GM19239 (cell line): ENCODE results near the gene ST6GAL1.
A peak's percentile ranks its signal among the peaks of the same experiment; 100 is the strongest.
"Not testable (repeated sequence)": the region's sequence is repeated elsewhere in the genome, so short reads cannot be mapped to it uniquely, and the experiment has no call there.

Source experiments
- DNase-seq: peaks from one replicate; pipeline ENCODE4 v3.0.0; 2011; ENCODE audit warnings: low spot score; ENCODE audit not compliant: insufficient read length
- FAIRE-seq: peaks from 2 replicates; lab custom pipeline; 2011; peaks lifted over from hg19 to GRCh38; lab: Jason Lieb, UNC

ST6GAL1 gene

DNA sequence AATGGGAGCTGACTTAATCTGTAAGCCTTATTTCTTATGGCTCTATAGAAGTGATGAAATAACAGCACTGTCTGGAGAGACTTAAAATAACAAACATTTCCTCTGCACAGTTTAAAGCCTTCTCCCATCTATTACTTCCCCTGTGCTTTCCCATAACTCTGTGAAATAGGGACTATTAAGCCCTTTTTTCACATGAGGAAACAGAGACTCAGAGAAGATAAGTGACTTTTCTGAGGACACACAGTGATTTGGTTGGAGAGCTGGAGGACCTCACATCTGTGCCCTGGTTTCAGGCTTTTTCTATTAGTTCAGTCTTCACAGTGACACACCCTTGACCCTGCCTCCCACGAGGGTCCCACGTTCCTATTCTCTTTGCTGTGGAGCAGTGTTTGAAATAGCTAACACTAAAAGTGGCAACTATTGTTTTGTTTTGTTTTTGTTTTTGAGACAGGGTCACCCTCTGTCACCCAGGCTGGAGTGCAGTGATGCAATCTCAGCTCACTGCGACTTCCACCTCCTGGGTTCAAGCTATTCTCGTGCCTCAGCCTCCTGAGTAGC is 82.9 kb downstream of the ST6GAL1 start:
- DNase-seq (no peak), FAIRE-seq (no peak)

DNA sequence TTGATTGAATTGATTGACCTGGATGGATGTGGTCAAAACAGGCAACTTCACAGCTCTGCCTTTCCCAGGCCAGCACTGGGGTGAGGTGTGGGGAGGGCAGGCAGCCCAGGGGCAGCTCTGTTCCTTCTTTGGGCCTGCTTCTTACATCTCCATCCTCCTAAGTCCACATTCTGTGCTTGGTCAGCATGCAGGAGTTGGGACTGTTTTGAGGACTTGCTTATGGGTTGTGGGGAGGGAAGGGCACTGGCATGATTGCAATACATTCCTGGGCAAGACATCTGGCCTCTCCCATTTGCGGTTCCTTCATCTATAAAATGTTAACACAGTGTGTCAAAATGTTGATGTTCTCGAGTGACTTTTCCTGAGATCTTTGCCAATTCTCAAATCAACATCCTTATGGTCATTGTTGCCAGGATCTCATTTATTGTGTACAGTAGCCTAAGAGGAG is 84.1 kb downstream of the ST6GAL1 start:
- FAIRE-seq = no peak
- no peak for DNase-seq

DNA sequence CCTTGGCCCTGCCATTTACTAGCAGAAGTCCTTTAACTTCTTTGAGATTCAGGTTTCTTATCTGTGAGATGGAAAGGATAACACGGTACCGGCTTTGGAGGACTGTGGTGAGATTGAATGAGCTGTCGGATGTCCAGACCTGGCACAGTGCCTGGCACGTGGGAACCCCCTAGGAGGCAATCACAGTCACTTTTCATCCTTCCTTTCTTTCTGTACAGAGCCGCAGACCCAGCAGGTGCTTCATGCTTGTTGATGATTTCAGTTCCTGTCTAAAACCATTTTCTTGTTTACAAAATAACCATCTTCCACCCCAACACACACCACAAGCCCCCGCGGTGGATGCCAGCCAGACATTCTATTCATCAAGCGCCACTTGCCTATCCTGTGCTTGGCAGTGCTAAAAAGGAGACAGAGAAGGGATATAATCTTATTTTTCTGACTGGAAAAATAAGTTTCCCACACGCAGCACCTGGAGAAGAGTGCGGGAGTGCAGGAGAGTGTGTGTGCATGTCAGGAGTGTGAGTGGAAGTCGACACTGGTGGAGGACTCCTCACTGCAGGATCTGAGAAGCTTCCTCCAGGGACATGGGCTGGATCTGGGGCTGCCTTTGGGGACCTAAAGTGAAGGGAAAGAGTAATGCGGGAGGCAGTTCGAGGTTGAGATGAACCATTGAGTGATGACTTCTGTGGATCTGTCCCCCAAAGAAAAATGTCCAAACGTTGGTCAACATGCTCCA is 85.7 kb downstream of the ST6GAL1 start:
- FAIRE-seq (peak; percentile 60), DNase-seq (no peak)

DNA sequence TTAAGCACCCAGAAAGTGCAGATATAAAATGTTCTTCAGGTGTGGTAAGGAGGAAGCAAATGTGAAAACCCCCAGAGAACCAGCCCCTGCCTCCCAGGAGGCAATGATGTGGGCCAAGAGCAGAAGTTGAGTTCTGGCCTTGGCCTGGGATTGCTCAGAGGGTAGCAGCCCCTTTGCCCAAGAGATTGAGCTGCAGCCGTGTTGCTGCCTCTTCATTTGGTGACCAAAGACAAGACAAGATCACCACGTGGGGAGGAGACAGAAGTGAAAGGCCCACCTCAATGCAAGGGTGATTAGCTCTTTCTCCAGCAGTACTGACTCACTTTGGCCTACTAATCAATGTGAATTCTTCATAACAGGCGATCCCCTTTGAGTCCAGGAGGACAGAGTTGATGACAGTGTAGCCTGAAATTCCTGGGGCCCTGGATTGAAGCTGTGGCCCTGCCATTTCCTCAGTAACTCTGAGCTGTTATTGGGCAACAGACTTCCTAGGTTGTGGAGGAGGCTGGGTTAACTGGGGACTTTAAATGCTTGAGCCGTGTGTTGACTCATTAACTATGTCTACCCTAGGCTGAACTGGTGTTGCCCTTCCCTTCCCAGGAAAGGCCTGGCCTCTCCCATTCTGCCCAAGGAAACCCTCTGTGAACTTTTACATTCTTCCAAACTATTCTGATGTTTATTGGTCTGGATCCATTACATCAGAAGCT is 86.5 kb downstream of the ST6GAL1 start:
- FAIRE-seq (peak; percentile 84), DNase-seq (no peak)

DNA sequence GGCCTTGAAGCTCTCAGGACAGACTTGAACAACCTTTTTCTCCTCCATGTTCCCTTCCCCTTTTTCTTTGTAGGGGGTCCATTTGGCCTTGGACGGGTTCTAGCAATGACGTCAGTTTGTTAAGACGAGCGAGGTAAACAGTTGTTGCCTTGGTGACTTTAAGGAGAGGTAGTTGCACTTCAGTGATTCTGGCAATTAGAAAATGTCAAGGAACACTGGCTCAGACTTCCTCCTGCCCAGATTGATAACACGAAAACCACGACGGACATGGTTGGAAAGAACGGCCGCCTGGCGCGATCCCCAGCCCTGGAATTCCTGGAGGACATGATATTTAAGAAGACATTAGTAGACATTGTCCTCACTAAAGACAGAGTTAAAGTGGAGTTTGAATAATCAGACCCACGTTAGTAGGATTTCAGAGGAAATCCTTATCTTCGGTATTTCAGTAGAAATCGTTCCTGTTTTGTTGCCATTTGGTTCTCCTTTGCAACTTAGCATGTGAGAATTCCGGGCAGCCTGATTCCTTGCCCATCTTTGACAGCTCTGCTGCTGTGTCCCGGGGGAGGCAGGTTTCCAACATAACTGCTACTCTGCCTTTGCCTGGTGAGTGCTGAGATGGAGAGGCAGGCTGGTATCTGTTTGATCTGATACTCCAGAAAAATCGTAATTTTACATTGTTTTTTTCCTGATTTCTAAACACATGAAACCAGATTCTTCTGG is 87.3 kb downstream of the ST6GAL1 start:
- DNase-seq = no peak
- FAIRE-seq = peak; percentile 53

DNA sequence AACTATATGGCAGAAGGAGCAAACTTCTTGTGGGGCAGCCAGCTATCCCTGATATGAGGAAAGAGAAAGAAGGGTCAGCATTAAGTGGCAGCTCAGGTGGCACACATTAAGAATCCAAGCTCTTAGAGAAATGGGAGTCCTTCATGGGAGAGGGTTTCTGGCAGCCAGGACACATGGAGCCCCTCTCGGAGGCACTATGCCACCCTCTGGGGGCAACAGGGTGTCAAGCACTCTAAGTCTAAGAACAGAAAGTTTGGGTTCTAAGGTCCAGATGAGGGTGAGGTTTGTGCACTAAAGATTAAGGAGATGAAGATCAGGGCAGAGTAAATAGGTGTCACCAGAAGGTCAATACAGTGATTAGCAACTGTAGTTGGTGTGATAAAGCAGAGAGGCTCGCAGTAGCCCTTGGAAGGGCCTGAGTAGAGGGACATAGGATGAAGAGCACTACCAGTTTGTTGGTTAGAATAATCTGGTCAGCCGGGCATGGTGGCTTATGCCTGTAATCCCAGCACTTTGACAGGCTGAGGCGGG is 89.3 kb downstream of the ST6GAL1 start:
- peak; percentile 48 for FAIRE-seq
- no peak for DNase-seq

DNA sequence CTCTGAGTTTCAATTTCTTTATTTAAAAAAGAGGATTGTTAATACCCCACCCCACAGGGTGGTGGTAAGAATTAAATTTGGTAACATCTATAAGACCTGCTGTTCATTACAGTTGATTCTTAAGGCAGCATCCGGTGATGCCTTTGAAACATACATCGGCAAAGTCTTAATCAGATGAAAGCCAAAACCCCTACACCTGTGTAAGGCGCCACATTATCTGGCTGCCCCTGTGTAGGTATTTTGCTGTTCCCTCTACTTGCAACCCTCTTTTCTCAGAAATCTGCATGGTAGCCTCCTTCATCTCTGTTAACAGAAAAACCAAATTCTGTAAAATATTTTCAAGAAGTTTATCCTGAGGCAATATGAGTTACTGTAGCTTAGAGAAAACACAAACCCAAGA is 90.0 kb downstream of the ST6GAL1 start:
- no peak for FAIRE-seq

DNA sequence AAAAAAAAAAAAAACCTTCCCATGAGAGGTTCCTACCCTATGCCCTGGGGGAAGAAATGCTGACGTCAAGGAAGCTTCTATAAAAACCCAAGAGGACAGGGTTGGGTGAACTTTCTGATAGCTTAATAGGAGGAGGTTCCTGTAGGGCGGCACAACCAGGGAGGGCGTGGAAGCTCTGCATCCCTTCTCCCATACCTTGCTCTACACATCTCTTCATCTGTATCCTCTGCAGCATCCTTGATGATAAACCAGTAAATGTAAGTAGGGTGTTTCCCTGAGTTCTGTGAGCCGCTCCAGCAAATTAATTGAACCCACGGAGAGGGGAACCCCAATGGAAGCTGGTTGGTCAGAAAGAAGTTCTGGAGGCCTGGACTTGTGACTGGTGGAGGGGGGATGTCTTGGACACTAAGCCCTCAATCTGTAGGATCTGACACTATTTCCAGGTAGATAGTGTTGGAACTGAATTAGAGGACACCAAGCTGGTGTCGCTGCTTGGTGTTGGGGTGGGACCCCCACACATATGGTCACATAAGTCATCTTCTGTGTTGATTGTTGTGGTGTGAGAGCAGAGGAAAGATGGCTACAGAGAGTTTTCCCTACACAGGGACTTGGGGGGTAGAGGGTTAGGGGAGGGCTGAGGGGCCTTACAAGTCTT is 91.5 kb downstream of the ST6GAL1 start:
- FAIRE-seq = peak; percentile 80
- no peak for DNase-seq

More for the DNA sequence above, 90.0 kb downstream of the ST6GAL1 start:
- no peak for DNase-seq

DNA sequence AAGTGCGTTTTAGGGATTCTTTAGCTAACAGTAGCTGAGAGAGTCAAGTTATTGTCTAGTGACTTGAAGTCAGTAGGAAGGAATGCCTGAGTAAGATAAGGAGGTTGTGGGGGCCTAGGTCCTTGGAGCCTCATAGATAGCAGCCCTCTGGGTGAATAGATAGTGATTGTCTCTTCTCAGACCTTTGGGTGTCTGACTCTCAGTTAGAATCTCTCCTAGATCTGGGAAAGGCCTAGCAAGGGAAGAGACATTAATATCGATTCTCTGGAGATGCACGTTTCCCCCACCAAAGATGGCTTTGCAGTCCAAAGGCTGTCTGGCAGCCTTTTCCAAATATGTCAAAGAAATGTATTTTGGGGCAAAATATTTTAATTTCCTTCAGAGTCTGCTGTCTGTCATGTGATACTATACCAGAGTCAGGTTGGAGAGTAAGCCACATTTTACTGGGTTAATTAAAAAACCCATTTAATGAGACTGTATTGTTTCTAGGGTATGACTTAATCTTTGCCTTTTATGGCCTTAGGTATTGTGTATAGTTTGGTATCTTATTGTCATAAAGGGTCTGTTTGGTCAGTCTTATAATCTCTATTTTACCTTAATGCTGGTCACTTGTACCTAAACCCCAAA is 92.2 kb downstream of the ST6GAL1 start:
- FAIRE-seq (peak; percentile 70), DNase-seq (no peak)

DNA sequence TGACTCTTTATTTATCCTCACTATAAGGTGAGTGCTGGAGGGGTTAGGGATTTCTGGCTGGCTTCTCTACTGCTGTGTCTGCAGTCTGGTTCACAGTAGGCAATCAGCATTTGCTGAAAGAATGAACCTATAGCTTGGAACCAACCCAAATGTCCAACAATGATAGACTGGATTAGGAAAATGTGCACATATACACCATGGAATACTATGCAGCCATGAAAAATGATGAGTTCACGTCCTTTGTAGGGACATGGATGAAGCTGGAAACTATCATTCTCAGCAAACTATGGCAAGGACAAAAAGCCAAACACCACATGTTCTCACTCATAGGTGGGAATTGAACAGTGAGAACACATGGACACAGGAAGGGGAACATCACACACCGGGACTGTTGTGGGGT is 93.0 kb downstream of the ST6GAL1 start:
- not testable (repeated sequence) for FAIRE-seq, DNase-seq

DNA sequence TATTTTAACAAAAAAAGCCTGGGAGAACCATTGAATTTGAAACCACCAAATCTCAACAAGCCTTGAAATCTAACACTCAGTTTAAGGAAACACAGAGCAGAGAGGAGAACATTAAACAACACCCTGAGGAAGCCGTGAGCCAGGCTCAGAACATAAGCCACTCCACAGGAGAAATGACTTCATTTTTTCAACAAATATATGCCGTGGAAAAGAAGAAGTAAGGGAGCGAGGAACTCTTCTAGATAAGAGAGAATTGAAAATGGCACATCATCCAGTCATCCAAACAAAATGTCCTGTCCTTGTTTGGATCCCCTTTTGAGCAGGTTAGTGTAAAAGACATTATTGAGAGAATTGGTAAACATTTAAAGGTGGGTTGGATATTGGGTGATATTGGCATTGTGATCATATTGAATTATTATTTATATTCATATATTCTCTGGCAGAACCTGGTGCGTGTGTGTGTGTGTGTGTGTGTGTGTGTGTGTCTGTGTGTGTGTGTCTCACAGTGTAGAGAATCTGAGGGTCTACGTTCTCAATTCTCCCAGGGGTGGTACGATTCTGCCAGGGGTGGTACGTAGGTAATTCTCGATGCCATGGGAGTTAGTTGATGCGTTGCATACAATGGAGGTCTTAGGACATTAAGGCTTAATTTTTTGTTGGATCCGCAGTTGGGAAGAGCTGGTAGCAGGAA is 94.4 kb downstream of the ST6GAL1 start:
- DNase-seq = no peak
- peak; percentile 81 for FAIRE-seq

DNA sequence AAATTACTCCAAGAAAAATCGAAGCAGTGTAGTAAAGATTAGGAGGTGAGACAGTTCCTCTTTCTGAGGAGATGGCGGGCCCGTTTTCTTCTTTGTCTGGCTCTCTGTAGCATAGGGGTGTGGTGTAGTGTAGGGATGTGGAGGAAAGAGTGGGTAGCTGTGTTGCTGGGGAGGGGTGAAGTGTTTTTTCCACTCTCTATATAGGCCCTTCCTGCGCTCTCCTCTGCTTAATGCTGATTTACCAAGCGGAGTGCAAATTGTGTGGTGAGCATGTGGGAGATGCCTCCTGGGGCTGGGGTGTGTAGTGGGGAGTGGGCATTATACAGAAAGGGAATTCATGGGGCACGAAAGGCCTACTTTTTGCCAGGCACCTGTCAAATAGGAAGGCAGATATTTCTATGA is 94.9 kb downstream of the ST6GAL1 start:
- peak; percentile 82 for FAIRE-seq
- DNase-seq = no peak

DNA sequence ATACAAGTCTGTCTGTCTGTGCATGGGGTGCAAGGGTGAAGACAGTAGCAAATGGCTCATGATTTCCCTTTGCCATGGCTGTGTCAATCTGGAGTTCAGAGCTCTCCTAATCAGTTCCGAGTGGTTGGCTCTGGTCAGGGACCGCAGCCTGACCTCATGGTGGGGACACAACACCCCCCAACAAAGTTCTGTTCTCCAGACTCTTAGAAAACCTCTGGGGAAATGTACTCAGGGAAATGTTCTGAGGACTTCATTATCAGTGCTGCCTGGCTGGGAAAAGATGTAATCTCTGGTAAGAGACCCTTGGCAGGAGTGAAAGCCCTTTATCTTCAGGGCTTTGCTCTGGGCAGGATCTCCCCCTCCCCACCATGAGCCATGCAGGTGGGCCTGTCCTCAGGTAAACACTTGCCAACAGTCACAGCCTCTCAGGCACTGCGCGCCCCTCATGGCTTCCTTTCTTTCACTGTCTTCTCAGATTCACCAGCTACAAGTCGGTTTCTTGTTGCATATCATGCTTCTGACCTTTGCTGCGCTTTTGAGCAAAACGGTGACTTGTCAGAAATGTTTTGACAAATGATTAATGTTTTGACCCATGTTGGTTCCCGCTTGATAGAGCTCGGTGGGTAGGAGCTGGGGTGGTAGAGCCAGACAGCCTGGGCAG is 95.5 kb downstream of the ST6GAL1 start:
- FAIRE-seq = no peak

DNA sequence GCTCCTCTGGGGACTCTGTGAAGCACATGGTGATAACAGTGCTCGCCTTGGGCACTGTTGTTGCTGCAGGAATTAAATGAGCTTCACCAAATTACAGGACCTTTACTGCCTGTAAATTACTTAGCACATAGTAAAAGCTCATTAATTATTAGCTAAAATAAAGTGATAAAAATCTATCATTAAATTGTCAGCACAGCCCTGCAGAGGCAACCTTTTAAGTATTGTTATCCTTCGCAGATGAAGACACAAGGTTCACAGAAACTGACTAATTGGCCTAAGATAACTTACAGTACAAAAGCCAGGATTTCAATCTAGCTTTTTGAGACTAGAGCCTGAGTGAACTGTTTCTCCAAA is 96.0 kb downstream of the ST6GAL1 start:
- DNase-seq (no peak), FAIRE-seq (no peak)

More for the DNA sequence above, 95.5 kb downstream of the ST6GAL1 start:
- no peak for DNase-seq

DNA sequence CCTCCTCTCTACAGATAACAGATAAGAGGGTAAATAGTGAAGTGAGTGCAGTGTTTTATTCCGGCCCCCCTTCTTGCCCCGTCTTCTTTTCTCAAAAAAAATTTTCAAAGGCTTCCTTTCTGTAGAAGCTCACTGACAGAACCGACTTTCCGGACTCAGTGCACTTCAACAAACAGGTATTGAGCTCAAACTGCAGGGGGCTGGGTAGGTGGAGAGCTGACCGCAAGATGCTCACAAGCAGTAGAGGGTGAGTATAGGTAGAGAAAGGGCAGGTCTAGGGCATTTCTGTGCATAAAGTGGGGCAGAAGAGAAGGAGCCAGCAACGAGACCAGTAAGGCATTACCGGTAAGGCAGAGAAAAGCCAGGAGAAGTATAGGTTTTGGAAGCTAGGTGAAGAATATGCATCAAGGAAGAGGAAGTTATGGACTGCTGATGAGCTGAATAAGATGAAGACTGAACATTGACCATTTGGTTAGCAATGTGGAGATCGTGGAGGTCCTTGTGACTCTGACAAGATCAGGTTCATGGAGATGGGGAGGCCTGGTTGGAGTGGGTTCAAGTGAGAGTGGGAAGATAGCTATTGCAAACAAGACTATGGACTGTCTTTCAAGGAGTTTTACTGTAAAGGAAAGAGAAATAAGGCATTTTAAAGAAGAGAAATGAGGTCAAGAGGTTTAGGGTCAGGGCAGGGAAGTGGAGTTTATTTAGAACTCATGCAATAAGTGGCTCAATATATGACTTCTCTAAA is 97.4 kb downstream of the ST6GAL1 start:
- DNase-seq (no peak), FAIRE-seq (peak; percentile 86)

DNA sequence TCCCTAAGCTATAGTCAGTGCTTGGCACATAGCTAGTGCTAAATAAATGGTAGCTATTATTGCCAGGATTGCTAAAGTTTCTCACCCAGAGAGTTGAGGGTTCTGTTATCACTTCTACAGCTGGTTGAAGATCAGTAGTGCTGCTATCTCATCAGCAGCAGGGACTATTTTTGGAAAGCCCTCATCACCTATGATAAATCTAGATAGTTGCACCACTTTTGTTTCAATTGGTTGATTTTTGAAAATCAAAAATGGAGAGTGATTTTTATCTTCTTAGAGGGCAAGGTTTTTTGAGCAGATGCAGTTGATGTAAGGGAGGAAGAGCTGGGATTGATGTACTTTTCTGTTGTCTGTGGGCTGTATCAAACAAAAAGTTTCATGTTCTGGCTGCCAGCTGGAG is 101.6 kb downstream of the ST6GAL1 start:
- DNase-seq (no peak), FAIRE-seq (peak; percentile 65)

DNA sequence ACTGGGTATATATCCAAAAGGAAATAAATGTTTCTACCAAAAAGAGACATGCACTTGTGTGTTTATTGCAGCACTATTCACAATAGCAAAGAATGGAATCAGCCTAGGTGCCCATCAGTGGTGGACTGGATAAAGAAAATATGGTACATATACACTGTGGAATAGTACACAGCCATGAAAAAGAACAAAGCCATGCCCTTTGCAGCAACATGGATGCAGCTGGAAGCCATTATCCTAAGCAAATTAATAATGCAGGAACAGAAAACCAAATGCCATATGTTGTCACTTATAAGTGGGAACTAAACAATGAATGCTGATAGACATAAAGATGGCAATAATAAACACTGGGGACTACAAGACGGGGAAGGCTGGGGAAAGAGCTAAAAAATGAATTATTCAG is 106.1 kb downstream of the ST6GAL1 start:
- DNase-seq = no peak
- no peak for FAIRE-seq
